ENCODE data around the gene GP9.

DNA sequence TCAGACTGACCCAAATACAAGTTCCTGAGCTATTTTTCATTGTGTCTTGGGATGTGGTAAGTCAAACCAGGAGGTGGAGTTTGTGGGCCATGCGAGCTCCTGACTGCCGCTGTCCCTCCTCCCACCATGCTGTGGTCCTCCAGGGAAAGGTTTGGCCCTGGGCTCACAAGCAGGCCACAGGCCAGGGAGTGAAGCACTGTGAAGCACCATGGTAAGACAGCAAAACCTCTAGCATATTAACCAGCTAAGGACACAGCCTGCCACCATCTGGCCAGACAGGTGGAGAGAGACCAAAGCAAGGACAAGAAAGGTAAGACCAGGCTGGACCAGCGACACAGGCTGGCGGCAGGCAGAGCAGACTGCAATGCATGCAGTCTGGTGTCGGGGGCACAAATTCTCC, 45.7 kb downstream of the GP9 start:
- no peak for TF ChIP-seq EZH2 (IDR thresholded peaks at IDR 0.05)
- TF ChIP-seq POLR2AphosphoS5 (IDR thresholded peaks at IDR 0.05; ENCODE audit: borderline replicate concordance, low read depth, low read length) = no peak
- no peak for TF ChIP-seq FOXP2 (optimal IDR thresholded peaks at IDR 0.05; ENCODE audit: control extremely low read depth, extremely low read length, insufficient read depth)
